ENCODE results near the gene RNF123.
"Not testable (repeated sequence)": the region's sequence is repeated elsewhere in the genome, so short reads cannot be mapped to it uniquely, and the experiment has no call there.

RNF123 gene

DNA sequence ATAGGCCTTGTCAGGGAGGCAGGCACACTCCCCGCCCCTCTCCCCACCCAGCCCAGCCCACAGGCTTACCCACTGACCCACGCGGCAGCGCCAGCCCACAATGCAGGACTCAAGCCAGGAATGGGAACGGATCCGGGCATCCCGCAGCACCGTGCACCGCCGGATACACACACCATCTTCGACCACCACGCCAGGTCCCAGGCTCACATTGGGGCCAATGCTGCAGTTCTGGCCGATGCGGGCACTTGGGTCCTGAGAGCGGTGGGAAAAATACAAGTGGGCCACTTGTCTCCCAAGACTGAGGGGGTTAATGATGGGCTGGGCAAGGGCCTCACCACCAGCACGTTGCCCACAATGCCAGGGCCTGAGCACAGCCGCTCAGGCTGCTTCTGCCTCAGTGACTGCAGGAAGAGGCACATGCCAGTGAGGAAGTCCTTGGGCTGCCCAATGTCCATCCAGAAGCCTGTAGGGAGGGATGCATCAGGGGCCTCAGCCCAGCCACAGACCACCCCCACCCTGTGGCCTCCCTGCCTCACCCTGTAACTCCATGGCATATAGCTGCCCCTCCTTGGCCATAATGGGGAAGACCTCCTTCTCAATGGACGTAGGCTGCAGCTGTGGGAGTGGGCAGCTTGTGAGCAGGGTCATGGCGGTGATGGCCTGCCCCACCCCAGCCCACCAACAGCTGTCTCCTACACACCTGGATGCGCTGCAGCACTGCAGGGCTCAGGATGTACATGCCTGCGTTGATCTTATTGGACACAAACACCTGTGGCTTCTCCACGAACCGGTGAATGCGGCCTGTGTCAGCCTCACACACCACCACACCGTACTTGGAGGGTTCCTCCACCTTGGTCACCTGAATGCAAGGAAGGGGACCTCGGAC lies 32.8 kb downstream of the RNF123 start:
- DNase-seq: no peak

DNA sequence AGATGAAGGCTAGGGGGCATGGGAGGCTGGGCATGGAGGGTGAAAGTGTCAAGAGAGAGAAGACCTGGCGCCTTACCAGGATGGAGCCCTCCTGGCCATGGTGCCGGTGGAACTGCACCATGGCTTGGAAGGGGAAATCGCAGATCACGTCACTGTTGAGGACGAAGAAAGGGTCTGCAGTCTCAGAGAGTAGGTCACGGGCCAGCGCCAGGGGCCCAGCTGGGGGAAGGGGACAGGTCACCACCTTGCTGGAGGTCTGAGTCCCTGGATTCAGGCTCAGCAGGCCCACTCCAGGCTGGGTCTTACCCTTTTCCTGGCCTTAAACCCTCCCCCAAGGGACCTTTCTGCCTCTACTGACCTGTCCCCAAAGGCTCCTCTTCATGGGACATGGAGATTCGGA lies 33.5 kb downstream of the RNF123 start:
- no peak for DNase-seq

DNA sequence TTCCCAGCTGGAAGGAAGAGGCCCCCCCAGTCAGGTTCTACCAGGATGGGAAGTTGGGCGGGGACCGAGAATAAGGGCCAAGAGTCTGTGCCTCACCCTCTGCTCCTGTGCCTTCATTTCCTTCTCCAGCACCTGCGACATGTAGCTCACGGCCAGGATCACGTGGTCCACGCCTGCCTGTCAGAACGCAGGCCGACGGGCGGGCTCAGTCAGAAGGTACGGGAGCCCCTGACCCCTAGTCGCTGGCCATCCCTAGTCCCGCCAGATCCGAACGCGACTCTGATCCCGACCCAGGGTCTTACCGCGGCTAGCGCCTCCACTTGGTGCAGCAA lies 33.9 kb downstream of the RNF123 start:
- no peak for DNase-seq

DNA sequence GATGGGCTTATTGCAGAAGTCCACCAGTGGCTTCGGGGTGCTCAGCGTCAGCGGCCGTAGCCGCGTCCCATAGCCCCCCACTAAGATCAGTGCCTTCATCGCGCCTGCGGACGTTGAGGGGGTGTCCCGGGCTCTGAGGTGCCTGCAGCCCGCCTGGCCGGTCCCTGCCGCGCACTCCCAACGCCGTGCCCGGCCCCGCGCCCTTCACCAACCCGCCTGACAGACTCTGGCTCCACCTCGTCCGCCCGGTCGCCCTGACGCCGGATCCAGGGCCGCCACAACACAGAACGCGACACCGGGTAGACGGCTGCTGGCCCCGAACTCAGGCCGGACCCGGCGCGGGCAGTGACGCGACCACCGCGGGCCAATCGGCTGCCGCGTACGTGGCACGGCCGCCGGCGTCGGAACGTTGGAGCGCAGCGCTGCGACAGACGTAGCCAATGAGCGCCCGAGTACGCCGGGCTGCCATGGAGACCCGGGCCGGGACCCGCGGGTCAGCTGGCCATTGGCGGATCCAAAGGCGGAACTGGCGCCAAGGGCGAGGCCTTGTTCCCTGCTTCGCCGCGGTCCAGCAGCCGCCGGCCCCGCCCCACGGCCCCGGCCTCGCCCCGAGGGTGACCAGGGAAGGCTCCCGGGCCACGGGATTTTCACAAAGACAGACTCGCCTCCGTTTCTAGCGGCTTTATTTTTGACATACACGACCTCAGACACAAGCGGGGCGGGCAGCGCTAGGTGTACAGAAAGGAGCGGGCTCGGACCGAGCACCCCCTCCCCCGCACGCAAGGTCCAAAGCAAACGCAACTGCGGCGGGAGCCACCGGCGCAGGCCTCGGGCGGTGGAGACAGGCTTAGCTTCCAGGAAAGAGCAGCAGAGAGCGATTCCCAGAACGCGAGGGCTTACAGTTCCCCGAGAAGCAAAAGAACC lies 34.5 kb downstream of the RNF123 start, which contains the start of gene GMPPB:
GMPPB (minus strand) TSS at position 324 of the 924 bp plus-strand sequence; CDS start at position 99, 225 bp downstream.
- peak; percentile 96 for DNase-seq

- no peak for DNase-seq
These were observed 35.2 kb downstream of the RNF123 start for GRCh38 chr3:49724586-49724985.

DNA sequence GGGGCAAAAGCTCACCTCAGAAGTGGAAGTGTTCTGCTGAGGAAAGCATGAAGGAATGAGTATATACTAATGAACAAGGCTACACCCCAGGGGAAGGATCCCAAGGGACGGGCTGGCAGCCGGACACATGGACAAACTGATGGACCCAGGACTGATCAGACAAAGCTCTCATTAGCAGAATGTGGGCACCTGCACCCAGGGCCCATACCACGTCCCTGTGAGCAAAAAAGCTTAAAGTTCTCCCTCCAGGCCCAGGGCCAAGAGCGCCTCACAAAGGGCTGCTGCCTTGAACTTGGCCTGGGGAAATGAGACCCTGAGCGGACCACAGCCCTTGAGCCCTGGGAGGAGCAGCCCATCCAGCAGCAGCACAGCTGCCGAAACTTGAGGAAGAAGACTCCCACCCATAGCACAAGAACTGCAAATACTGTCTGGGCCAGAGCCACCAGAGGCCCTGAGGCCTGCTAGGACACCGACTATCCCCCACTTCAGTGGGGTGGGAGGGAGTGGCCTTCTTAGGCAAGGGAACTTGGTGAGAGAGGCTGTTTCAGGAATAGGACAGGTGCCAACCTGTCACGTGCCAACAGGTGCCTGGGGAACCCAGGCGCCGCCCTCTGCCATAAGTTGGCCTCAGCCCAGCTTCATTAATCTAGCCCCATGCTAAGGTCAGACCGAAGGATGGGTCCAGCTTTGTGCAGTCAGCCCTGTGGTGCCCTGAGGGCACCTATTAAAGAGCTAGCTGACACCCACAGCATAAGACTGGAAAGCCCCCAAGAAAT lies 36.7 kb downstream of the RNF123 start:
- DNase-seq: no peak

DNA sequence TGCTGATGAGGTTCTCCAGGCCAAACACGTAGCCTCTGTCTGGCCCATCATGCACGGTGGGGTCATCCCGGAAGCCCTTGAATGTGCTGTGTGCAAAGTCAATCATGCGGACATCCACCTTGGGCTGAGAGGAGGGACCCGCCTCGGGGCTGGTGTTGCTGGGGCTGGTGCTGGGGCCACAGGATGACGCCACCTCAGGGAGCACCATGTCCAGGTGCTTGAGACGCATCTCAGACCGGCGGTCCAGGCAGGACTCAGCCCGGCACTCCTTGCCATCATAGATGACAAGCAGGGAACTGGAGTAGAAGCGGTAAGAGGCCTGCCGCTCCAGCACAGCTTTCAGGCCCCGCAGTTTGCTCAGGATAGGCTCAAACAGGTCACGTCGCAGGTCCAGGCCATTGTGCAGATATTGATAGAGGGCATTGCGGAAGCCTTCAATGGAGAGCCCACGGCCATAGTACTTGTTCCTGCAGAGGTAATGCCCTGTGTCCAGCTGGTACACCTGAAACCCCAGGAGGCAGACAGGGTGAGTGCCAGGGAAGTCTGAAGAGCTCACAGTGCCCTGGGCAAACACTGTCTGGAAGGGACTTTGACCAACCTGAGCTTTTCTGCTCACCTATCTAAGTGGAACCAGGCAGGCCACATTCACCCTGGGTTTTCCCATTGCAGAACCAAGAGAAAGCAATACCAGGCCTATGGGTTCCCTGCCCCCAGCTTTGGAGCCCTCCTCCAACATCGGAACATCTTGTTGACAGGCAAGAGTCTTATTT lies 38.0 kb downstream of the RNF123 start:
- no peak for DNase-seq

GRCh38 chr3:49727924-49728361 lies 38.6 kb downstream of the RNF123 start:
- DNase-seq: no peak

DNA sequence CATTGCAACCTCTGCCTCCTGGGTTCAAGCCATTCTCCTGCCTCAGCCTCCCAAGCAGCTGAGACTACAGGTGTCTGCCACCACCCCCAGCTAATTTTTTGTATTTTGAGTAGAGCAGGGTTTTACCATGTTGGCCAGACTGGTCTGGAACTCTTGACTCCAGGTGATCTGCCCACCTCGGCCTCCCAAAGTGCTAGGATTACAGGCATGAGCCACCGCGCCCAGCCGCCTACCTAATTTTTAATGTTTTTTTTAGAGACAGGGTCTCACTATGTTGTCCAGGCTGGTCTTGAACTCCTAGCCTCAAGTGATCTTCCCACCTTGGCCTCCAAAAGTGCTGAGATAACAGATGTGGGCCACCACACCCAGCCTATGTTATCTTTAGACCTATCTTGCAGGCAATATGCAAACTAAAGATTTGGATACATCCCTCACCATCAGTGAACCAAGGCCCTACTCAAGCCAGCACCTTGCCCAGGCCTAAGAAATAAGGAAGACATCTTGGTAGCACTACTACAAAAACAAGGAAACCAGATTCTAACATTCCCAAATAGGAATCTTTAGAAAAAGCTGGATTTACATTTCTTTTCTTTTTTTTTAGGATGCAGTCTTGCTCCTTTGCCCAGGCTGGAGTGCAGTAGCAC lies 40.7 kb downstream of the RNF123 start:
- no peak for DNase-seq

DNA sequence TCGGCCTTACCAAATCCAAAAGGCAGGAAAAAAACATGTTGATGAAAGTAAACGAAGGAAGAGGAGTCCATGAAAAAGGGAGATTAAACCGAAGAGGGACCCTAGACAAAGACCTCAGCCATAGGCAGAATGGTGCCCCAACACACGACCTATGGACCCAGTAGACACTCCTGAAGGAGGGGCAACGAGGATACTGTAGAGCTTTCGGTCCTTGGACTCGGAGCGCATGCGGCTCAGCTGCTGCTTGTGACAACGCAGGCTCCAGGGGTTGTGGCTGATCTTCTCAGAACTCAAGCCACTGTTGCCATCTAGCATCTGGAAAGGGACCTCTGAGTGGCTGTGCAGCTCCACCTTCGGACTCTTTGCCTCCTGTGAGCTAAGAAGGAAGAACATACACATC lies 43.2 kb downstream of the RNF123 start:
- no peak for DNase-seq

DNA sequence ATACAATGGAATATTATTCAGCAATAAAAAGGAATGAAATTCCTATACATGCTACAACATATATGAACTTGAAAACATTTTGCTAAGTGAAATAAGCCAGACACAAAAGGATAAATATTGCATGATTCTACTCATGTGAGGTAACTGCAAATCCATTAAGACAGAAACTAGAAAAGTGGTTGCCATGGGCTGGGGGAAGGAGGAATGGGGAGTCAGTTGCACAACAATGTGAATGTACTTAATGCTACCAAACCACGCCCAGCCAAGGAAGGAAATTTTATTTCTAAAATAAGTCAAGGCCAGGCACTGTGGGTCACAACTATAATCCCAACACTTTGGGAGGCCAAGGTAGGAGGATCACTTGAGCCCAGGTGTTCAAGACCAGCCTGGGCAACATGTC lies 44.2 kb downstream of the RNF123 start:
- no peak for DNase-seq

DNA sequence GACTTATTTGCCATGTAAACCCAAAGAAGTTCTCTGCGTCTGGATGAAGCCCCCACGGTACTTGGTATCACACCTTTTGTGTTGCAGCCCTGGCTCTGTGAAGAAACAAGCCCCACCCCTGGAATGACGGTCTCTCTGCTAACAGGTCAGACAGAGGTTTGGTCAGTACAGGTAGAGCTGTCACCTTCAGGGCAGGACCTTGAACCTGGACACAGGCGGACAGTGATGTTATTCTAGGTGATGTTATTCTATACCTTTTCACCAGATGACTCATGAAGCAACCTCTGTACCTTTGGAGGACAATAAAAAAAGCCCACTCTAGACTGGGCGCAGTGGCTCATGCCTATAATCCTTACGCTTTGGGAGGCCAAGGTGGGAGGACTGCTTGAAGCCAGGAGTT lies 45.4 kb downstream of the RNF123 start:
- no peak for DNase-seq

DNA sequence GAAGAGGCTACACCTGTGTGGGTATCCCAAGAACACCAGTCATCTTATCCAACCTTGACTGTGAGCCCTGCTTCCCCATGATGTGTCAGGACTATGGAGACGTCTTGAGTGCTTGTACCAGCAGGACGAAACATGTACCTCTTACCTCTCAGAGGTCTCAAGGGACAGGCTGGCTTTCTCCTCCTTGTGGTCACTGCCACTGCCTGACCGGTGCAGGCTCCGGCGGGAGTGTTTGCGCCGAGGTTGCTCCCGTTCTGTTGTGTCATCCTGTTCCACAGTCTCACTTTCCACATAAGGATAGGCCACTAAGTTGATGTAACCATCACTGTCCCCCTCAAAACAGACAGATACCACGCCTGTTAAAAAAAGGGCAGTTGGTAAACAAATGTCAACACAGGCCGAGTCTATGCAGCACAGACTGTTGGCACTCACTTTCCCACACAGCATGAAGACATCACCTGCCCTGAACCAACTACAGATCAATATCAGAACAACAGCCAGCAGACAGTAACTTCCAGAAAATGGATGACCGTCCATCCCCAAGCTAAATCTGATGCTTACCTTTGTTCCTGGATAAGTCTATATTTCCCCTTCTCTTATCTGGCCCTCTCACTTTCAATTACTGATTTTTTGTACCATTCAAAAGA lies 48.8 kb downstream of the RNF123 start:
- DNase-seq: no peak

DNA sequence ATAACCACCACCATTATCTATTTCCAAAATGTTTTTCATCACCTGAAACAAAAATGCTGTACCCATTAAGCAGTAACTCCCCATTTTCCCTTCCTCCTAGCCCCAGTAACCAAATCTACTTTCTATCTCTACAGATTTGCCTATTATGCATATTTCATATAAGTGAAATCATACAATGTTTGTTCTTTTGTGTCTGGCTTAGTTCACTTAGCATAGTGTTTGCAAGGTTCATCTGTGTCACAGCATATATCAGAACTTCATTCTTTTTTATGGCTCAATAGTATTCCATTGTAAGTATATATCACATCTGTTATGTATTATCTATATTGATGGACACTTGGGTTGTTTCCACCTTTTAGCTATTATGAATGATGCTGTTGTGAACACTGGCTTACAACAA lies 51.1 kb downstream of the RNF123 start:
- no peak for DNase-seq

GRCh38 chr3:49745986-49746385 lies 56.6 kb downstream of the RNF123 start:
- DNase-seq: no peak

DNA sequence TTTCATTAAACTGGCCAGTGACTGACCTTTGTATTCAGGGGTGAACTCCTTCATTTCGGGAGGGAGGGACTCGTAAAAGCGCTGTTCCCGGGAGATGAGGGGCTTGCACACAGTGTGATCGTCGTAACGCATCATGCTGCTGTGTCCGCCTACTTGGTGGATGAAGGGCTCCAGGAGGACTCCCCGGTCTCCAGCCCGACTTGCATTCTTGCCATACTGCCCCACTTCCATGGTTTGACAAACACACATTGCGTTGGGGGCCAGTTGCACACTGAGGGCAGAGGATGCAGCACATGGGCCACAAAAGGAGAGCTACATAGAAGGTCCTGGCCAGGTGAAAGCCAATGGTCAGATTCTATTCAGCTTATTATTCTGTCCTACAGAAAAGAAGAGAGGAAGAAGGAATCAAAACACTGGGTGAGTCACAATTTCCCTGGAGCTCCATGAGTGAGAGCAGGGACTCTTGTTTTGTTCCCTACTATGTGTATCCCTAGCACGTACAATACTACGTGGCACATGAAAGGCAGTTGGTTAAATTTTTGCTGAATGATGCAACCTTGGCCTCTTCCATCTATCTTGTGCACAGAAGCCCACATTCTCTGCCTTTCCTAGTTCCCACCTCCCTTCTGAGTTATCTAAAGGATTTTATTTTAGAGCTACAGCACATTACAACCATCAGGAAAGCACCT lies 58.6 kb downstream of the RNF123 start:
- DNase-seq: no peak

DNA sequence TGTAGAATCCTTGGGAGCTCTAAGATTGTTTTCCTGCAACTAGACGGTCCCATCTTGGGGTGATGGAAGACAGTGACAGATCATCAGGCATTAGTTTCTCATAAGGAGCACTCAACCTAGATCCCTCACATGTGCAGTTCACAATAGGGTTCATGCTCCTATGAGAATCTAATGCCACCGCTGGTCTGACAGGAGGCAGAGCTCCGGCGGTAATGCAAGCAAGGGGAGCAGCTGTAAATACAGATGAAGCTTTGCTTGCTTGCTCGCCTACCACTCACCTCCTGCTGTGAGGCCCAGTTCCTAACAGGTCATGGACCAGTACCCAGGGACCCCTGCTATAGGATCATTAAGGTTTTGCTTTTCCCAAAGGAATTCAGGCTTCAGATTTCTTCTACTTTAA lies 59.5 kb downstream of the RNF123 start:
- not testable (repeated sequence) for DNase-seq

DNA sequence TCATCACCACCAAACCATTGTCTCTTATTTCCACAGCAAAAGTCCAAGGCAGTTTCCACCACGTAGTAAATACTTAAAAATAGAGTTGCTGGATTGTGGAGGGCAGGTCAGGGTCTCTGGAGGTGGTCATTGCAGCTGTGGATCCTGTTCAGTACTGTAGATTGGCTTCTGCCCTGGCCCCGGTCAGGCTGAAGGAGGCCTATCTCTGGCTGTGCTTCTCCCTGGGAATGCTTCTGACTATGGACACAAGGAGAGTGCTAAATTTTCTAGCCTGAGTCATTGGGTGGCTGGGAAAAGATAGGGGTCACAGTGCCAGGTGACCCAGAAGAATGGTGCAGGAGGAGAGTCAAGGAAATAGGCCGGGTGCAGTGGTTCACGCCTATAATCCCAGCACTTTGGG lies 60.7 kb downstream of the RNF123 start:
- no peak for DNase-seq

DNA sequence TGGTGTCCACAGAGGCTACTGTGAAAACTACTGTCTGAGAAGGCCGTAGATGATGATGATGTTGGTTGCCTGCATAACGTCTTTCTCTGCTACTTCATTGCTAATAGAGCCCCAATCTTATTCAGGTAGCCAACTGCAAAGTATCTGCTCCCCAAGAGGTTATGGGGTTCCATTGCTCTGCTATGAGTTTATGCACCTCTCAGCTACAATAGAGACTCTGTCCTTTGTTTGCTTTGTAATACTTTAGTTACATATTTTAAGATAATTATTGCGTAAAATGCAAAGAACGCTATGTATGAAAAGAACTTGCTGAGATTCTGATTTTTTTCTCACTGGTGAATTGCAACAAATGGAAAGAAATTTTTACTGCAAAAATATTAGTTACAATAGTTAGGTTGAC lies 62.1 kb downstream of the RNF123 start:
- DNase-seq: no peak

DNA sequence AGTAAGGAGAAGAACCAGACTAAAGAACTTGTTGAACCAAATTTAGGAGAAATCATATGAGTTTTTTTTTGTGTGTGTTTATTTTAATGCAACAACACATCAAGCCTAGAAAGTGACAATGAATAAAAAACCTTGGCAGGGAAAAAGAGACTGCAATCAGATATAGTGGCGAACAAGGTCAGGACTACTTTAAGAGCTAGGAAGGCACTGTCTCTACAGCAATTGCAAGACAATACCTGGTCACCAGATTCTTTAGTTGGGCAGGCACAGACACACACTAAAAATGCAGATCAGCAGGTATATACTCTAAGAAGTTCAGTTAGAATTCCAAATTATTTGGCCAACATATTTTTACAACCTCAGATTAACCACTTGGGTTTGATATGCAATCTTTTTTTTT lies 65.2 kb downstream of the RNF123 start:
- DNase-seq: no peak

DNA sequence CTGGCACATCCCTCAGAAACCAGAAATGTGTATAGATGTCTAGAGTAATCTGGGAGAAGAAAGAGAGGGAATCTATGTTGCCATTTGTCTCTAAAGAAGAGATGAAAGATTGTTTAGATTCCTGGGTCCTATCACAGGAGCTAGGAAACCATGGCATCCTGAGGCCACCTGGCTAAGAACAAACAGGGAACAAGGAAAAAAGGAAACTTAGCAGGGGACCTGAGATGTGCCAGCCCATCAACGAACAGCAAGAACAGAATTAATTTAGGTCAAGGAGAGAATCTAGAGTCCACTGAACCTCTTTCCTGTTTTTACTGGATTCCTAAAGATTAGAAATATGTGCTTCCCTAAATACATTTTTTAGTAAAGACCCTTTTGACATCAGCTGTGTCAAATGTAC lies 66.7 kb downstream of the RNF123 start:
- DNase-seq: no peak

Data from retina (tissue), 1 donor.